Coronary artery (tissue), 2 donors: ENCODE measurements around the gene LINC01488.

ENCODE experiments used
- DNase-seq: peaks from one replicate; pipeline ENCODE4 v3.0.0-alpha.2; 2017; ENCODE audit warnings: low spot score
- H3K27ac ChIP-seq, 2 donors: fragments of 200-600 bp; sonication (generic); one replicate each; pipeline ENCODE4 v1.5.1; 2016 to 2019
- H3K4me3 ChIP-seq: fragments of 200-600 bp; sonication (generic); 2 replicates; pipeline ENCODE4 v1.5.1; 2016; ENCODE audit warnings: mild to moderate bottlenecking, moderate library complexity
- CTCF ChIP-seq: fragments of 200-600 bp; sonication (generic); IDR thresholded peaks from one replicate; pipeline ENCODE4 v1.5.1; 2019; ENCODE audit warnings: antibody characterized with exemption

LINC01488 gene

GRCh38 chr11:69513196-69513595 is 31.7 kb downstream of the LINC01488 start:
- Histone ChIP-seq H3K4me3 (no peak overlapping the region), H3K27ac (no peak overlapping the region)
- DNase-seq: no peak
- TF ChIP-seq CTCF: no peak

- no peak overlapping the region for H3K27ac ChIP-seq
- DNase-seq: no peak
Observed at GRCh38 chr11:69513663-69514224, 32.3 kb downstream of the LINC01488 start.

GRCh38 chr11:69514771-69515170 is 33.3 kb downstream of the LINC01488 start:
- TF ChIP-seq CTCF: no peak
- Histone ChIP-seq H3K27ac (no peak overlapping the region), H3K4me3 (no peak overlapping the region)
- DNase-seq: no peak

More at GRCh38 chr11:69513663-69514224, 32.3 kb downstream of the LINC01488 start:
- H3K4me3 ChIP-seq: no peak overlapping the region
- TF ChIP-seq CTCF: no peak

GRCh38 chr11:69515271-69516245 is 34.1 kb downstream of the LINC01488 start:
- no peak for DNase-seq
- Histone ChIP-seq H3K4me3 (no peak overlapping the region), H3K27ac (no peak overlapping the region)
- no peak for TF ChIP-seq CTCF

GRCh38 chr11:69516526-69516925 is 35.1 kb downstream of the LINC01488 start:
- H3K27ac ChIP-seq: no peak overlapping the region
- H3K4me3 ChIP-seq: no peak overlapping the region
- no peak for TF ChIP-seq CTCF
- DNase-seq: no peak

- no peak overlapping the region for H3K27ac ChIP-seq
Observed at GRCh38 chr11:69518081-69518950, 36.9 kb downstream of the LINC01488 start.

More at GRCh38 chr11:69518081-69518950, 36.9 kb downstream of the LINC01488 start:
- TF ChIP-seq CTCF: no peak
- H3K4me3 ChIP-seq: no peak overlapping the region
- no peak for DNase-seq
